ENCODE measurements around the gene PKIG.

- TF ChIP-seq CTCF (IDR thresholded peaks at IDR 0.05; ENCODE audit: extremely low read depth in 1 of 2, insufficient read depth in 1 of 2, low read depth in 1 of 2, low read length in 2 of 2), result no peak
- TF ChIP-seq JUN (IDR thresholded peaks at IDR 0.05; ENCODE audit: borderline replicate concordance, insufficient read depth, insufficient read length, low read depth), result no peak
- TF ChIP-seq MAX (IDR thresholded peaks at IDR 0.05; ENCODE audit: insufficient read depth, insufficient read length), result no peak
- no peak for TF ChIP-seq EZH2 (IDR thresholded peaks at IDR 0.05; ENCODE audit: borderline replicate concordance, low read depth, low read length, severe bottlenecking)
- TF ChIP-seq POLR2AphosphoS5 (IDR thresholded peaks at IDR 0.05; ENCODE audit: insufficient read depth, low read depth, low read length), result no peak
- TF ChIP-seq GATA2 (IDR thresholded peaks at IDR 0.05; ENCODE audit: insufficient read depth, insufficient read length, low read depth, low read length), result no peak
- TF ChIP-seq POLR2A (IDR thresholded peaks at IDR 0.05; ENCODE audit: low read depth, low read length), result no peak
- no peak for TF ChIP-seq MYC (IDR thresholded peaks at IDR 0.05; ENCODE audit: low read depth, low read length)
- TF ChIP-seq FOS (IDR thresholded peaks at IDR 0.05; ENCODE audit: borderline replicate concordance, insufficient read depth, low read length), result no peak
Measured at GRCh38 chr20:44613575-44613974, 31.2 kb downstream of the PKIG start.
